A172 (cell line): ENCODE measurements around the gene CAMSAP2. TPM values are rescaled to one million over a fixed set of nuclear protein-coding genes. Genes with fewer than 3 reads are reported as not detected.

Experiments
- DNase-seq: peaks from one replicate; pipeline ENCODE4 v3.0.0-alpha.2; 2015; ENCODE audit warnings: low spot score
- total RNA-seq: library from RNA; depleted of rRNA; stranded (reverse); fragments of >200 nt; shearing (Covaris generic); gene quantifications from 2 replicates; pipeline ENCODE4 v1.2.3, GENCODE V29; 2014; rRNA removed

Gene CAMSAP2, protein sequence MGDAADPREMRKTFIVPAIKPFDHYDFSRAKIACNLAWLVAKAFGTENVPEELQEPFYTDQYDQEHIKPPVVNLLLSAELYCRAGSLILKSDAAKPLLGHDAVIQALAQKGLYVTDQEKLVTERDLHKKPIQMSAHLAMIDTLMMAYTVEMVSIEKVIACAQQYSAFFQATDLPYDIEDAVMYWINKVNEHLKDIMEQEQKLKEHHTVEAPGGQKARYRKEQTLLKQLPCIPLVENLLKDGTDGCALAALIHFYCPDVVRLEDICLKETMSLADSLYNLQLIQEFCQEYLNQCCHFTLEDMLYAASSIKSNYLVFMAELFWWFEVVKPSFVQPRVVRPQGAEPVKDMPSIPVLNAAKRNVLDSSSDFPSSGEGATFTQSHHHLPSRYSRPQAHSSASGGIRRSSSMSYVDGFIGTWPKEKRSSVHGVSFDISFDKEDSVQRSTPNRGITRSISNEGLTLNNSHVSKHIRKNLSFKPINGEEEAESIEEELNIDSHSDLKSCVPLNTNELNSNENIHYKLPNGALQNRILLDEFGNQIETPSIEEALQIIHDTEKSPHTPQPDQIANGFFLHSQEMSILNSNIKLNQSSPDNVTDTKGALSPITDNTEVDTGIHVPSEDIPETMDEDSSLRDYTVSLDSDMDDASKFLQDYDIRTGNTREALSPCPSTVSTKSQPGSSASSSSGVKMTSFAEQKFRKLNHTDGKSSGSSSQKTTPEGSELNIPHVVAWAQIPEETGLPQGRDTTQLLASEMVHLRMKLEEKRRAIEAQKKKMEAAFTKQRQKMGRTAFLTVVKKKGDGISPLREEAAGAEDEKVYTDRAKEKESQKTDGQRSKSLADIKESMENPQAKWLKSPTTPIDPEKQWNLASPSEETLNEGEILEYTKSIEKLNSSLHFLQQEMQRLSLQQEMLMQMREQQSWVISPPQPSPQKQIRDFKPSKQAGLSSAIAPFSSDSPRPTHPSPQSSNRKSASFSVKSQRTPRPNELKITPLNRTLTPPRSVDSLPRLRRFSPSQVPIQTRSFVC (N-terminal part only)
- 57.9 and 67.7 TPM in 2 replicates for total RNA-seq

DNA sequence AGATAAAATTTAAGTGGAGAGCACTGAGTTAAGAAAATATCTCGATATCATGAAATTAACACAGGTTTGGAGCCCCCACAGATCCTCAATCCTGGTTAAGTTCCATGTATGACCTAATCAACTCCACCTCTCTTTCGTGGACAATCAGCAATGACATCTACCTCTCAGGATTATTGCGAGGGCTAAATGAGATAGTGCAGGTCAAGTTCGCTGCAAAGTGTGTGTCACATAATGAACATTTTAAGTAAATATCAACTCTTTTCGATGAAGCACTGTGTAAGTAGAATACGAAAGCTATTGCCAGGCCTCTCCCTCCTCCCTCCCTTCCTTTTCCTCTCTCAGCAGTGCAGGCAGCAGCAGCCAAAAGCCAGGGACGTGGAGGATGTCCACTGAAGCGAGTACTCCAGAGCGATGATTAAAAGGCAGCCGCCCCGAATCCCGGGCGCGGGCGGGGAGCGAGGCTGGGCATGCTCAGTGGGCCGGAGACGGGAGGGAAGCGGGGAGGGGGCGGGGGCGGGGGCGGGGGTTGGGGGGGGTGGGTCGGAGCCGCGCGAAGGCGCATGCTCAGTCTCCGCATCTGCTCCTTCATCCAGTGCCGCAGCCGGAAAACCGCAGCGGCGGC, at the start of gene CAMSAP2:
CAMSAP2 (plus strand) TSS at position 567 of the 622 bp plus-strand sequence. CDS start 935 bp downstream, outside the sequence.
- peak; percentile 88 for DNase-seq

DNA sequence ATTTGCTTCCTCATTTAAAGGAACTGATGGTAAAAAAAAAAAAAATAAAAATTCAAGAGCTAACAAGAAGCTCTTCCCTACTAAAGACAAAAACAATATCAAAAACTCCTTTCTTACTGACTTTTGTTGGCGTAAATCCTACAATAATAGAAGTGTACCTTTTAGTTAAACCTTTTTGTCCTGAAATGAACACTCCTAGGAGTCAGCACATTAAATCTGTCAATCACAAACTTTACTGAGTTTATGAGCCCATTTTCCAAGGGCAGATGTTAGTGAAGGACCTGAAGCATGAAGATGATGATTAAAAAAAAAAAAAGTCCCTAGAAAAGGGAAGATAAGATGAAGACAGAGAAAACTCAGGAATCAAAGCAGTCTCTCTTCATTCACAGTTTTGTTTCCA, 46.4 kb upstream of the CAMSAP2 start:
- DNase-seq = no peak

DNA sequence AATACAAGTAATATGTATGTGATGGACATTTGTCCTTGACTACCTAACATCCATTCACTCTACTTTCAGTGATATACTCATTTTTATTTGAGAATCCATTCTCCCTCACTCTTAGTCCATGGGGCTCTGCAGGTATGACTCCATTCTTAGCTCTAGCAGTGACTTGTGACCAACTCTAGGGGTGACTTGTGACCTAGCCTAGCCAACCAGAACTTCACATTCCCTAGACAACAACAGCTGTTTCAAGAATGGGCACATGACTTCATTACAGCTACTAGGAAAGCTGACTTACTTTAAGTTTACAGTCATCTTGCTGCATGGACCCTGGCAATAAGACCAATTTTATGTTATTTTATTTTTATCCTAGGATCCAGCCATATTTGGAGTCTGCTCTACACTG, 45.4 kb upstream of the CAMSAP2 start:
- no peak for DNase-seq

DNA sequence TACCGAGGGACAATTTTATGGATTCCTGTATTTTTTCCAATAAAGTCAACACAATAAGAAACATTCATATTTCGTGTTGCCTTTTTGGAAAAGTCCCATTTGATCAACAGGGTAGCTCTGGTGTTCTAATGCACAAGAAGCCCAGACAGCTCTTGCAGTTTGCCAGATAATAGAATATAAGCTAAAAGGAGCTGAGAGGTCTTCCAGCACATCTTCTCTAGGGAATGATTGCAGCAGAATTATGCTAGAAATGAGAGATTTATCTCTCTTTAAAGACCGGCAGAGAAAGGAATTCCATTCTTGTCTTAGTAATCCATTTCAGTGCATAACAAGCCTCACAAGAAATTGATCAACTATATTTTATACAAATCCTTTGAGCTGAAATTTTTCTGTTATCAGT, 44.0 kb upstream of the CAMSAP2 start:
- no peak for DNase-seq

DNA sequence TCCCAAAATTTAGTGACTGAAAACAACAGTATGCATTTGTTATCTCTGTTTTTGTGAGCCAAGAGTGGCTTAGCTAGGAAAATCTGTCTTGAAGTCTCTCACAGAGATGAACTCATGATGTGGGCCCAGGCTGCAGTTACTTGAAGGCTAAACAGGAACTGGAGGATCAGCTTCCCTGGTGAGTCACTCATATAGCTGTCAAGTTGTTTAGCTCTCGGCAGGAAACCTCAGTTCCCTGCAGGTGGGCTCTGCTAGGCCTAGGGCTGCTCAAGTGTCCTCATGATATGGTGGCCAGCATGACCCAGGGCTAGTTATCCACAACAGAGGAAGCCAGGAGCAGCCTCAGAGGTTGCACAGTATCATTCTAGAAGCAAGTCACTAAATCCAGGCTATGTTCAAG, 38.8 kb upstream of the CAMSAP2 start:
- DNase-seq = peak; percentile 92

DNA sequence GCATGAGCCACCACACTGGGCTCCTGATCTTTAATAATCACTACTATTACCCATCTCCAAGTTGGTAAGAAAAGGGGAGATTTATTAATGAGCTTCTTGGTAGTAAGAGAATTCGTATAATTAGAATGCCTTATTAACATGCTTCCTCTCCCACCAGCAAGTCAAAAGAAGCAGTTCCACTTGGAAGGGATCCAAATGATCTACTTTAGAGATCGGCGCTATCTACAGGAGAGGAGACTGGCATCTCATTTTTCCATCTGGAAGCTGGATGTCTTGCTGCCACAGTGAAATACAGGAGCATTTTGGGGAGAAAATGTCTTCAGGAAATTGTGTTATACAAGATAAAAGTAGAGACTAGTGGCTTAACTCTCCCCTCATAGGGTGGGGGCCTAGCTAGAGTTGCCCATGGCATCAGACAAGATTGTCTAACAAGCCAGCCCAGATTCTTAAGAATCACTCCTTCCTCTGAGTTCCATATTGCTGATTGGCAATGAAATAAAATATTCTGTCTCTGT, 33.6 kb upstream of the CAMSAP2 start:
- DNase-seq = no peak

DNA sequence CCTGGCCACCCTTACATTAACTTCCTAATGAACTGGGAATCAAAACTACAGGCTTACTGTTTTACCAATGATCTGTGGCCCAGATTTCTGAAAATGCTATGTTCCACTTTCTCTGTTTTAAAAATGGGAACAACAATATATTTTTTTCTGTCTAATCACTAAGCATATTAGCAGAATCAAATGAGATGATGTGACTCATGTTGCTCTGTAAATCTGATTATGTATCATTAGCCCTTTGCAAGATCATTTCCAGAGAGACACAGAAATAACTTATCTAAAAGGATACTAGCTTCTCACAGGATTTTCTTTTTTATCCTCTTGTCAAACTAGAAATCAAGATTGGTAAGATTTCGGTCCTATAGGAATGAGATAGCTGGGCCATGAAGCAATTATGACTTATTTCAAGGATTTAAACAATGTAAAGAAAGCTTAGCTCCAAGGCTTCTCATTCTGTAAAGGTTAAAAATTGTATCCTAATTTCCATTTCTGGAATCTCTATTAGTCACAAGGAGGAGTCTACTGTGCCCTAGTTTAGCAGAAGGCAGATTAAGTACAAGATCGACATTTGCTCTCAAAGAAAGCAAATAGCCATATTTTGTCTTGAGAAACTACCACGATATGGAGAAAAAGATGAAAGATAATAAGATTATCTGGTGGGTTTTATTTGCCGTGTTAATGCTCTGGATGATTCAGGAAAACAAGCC, 32.4 kb upstream of the CAMSAP2 start:
- no peak for DNase-seq

DNA sequence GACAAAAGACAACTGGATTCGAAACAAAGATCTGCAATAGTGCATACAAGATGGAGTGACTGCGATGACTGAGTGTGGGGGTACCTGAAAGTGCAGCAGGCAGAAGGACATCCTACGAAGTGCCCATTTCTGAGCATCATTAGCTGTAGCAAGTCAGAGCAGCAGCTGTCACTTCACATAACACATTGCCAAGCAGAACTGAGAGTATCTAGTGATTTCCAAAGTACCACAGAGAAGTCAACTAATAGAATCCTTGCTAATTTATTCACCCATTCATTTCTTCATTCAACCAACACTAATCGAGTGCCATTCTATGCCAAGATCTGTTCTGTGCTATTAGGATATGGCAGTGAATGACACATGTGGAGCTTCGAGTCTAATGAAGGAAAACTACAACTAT, 31.6 kb upstream of the CAMSAP2 start:
- DNase-seq = no peak

DNA sequence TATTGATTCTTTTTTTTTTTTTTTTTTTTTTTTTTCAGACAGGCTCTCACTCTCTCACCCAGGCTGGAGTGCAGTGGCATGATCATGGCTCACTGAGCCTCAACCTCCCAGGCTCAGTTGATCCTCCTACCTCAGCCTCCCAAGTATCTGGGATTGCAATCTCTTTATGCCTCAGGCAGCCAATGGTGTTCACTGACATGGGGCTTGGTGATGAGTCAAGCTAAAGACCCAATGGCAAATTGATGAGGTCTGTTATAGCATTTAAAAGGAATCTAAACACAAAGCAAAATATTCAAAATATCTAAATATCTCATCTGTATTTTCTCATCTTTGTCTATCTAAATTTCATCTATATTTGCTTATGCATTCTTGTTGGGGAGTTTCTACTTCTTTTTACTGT, 30.5 kb upstream of the CAMSAP2 start:
- no peak for DNase-seq

DNA sequence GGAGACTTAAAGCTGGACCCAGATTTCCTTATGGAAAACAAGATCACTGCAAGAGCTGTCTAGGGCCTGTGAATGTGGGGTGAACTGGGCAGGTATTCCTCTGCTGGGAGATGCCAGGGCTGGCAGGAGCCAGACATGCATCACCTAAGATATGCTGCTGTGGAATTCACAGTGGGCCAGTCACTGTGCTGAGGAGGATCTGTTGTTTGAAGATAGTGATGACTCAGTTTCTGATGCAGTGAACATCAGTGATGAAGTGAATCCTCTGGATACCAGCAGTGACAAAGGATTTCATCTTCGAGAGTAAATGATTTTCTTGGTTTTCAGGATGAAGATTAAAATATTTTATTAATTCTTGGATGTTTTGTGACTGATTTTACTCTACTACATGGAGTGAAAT, 29.9 kb upstream of the CAMSAP2 start:
- DNase-seq = no peak

DNA sequence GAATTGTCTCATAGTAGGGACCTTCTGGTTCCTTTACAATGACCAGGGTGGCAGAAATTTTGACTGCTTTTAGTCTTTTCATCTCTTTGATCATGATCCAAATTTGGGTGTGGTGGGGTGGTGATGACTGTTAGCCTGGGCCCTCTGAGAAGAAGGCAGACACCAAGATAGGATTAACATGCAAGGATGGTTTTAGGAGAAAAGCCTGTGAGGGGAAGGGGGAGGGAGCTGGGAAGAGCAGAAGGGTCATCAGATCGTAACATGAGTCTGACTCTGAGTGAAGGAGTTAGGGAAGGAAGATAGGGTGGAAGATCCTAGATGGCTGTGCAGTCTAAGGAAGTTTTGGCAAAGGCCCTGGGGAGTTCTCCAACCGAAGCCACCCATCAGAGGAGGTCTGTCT, 28.5 kb upstream of the CAMSAP2 start:
- no peak for DNase-seq

DNA sequence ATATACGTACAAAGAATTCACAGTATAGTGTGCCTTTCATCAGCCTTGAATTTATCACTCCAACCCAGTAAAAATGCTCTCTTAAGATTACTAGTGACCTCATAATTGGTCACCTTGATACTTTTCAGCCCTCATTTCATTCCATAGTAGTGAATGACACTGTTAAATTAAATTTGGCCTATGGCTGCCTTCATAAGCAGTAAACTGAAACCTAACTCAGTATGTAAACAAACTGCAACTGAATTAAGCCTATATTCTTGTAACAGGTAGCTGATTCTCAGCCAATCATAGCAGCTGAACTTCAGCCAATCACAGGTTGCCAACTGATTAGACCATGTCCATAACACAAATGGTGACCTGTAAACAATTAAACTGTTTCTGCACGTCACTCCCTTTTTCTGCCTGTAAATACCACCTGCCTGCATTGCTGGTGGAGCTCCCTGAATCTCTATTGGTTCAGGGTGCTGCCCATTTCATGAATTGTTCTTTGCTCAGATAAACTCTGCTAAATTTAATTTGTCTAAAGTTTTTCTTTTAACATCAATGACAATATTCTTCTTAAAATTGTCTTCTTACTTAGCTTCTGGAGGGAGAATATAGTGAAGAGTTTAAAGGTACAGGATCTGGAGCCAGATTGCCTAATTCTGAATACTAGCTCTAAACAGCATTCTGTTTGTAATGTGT, 24.0 kb upstream of the CAMSAP2 start:
- no peak for DNase-seq

DNA sequence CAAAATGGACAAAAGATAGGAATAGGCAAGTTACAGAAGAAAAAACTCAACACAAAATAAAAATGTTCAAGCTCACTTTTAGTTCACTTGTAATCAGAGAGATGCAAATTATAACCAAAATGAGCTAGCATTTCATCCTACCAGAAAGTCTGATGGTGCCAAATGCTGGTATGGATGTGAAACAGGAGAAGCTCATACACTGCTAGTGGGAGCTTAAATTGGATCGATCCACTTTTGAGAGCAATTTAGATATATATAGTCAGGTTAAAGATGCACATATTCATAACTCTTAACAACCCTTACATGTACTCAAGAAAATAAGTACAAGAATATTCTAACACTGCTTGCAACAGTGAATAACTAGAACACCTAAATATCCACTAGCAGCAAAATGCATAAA, 18.5 kb upstream of the CAMSAP2 start:
- DNase-seq = no peak

DNA sequence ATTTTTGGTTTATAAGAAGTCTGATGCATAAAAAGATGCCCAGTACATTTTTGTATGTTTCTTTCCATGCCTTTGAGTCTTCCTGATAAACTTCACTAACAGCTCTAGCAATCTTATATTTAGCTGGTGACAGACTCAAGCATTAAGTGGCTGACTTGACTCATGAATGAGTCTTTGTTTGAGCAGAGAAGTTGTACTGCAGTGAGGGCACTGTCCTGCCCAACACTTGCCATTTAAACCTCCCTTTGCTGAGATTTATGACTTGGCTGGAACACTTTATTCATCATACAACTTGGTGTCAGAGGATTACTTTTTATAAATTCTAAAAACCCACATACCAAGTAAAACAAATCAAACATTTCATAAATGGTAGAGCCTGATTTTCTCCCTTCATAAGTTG, 14.6 kb upstream of the CAMSAP2 start:
- peak; percentile 61 for DNase-seq

DNA sequence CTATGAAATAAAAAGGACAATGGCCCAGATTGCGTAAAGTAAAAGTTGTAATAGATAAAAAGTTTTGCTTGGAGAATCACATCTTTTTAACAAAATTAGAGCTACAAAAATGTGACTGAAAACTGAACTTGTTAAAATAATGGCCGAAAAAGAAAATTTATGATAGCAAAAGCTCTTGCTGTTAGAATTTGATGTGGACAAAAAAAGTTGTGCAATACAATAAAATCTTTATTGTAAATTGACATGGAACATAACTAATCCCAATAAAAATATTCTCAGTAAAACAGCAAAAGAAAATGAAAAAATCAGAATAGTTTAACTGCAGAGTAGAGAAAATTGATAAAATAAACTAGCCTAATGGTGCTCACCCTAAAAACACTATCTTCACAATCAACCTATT, 11.4 kb upstream of the CAMSAP2 start:
- no peak for DNase-seq

DNA sequence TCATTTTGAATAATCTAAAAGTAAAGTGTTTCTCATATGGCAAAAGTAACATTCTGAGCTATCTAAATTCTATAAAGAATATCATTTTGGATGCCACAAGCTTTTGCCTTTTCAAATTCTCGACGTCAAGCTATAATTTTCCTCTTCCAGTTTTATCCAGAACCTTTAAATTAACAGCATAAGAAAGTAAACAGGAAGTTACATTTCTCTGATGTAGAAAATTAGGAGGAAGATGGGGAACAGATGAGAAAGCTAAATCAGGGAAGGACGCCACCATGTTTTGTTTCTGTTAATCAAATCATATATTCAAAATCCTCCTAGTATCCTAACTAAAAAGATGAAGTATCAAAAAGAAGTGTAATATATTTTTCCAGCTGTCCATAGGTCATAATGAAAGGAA, 8.8 kb upstream of the CAMSAP2 start:
- no peak for DNase-seq

DNA sequence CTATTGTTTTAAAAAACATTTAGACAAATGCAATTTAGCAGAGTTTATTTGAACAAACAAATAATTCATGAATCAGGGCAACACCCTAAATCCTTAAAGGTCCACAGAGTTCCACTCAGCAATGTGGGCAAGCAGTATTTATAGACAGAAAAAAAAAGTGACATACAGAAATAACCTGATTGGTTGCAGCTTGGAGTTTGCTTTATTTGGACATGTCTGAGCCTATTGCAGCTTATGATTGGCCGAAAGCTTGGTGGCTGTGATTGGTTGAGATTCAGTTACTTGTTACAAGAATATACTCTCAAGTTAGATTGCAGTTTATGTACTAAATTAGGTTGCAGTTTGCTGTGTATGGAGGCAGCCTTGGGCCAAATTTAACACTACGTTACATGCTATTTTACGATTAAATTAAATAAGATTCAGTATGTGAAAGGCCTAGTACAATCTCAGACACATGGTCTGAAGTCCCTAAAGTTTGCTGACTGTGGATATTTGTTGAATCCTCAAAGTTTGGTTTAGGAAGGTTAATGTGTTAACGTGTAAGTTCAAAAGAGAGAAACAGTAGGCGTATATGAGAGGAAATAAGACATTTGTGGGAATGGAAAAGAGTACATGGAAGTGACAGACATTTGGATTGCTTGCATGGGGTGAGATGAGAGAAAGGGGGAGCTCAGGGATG, 6.9 kb upstream of the CAMSAP2 start:
- peak; percentile 40 for DNase-seq

DNA sequence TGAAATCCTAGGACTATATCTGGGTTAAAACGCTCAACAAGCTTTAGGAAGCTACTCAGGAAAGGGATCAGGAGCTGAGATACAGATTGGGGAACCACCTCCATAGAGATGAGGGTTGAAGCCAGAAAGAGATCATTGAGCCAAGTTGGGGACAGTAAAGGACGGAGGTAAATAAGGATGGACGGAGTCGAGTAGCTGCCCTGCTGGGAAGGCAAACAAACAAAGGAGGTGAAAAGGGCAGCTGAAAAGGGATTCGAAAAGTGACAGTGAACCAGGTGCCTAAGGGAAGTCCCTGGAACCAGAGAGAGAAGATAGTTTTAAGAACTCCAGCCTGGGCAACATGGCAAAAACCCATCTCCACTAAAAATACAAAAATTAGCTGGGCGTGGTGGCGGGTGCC, 6.3 kb upstream of the CAMSAP2 start:
- DNase-seq = no peak

DNA sequence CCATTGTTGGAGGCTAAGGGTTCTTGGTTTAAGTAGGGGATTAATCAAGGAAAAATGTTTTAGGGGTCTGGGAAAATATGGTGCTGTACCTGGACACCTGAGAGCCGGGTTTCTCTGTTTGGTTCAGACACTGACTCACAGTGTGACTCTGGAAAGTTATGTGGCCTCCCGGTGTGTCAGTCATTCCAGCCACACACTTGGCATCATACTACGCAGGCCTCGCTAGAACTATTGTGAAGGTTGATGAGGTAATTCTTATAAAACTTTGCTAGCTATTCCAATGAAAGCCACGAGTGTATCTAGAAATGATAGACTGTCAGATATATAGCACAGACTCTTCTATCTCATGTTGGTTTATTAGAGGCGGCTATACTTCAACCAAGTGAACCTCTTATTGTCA, 4.8 kb upstream of the CAMSAP2 start:
- peak; percentile 32 for DNase-seq

DNA sequence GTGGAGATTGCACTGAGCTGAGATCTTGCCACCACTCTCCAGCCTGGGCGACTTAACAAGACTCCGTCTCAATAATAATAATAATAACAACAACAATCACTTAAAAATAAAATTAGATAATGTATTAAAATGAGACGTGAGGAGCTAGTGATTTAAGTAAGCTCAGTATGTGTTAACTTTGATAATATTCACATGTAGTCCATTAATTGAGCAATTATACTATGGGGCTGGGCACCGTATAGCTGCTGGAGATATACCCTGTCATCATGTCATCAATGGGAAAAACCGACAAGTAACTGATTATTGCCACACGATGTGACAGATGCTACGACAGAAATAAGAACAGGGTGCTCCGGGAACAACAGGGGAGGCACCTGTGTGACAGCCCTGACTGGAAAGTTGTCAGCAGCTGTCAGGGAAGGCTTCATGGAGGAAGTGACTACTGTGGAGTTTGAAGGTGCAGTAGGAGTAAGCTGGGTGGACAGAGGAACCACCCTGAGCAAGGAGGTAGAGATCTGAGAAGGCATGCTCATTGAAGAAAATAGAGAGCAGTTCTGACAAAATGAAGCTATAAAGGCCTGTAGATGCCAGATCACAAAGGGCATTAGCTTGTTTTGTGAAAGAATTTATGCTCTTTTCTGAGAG, 924 bp upstream of the CAMSAP2 start:
- no peak for DNase-seq
